NCI-H1436 treated with DMSO at 0.1 percent for 48 hours (cell line): ENCODE data around the gene UACA.
"Not testable (repeated sequence)": the region's sequence is repeated elsewhere in the genome, so short reads cannot be mapped to it uniquely, and the experiment has no call there.

Experiments
- DNase-seq: peaks from one replicate; lab custom pipeline; 2025; lab: John Stamatoyannopoulos, UW

Gene UACA, protein sequence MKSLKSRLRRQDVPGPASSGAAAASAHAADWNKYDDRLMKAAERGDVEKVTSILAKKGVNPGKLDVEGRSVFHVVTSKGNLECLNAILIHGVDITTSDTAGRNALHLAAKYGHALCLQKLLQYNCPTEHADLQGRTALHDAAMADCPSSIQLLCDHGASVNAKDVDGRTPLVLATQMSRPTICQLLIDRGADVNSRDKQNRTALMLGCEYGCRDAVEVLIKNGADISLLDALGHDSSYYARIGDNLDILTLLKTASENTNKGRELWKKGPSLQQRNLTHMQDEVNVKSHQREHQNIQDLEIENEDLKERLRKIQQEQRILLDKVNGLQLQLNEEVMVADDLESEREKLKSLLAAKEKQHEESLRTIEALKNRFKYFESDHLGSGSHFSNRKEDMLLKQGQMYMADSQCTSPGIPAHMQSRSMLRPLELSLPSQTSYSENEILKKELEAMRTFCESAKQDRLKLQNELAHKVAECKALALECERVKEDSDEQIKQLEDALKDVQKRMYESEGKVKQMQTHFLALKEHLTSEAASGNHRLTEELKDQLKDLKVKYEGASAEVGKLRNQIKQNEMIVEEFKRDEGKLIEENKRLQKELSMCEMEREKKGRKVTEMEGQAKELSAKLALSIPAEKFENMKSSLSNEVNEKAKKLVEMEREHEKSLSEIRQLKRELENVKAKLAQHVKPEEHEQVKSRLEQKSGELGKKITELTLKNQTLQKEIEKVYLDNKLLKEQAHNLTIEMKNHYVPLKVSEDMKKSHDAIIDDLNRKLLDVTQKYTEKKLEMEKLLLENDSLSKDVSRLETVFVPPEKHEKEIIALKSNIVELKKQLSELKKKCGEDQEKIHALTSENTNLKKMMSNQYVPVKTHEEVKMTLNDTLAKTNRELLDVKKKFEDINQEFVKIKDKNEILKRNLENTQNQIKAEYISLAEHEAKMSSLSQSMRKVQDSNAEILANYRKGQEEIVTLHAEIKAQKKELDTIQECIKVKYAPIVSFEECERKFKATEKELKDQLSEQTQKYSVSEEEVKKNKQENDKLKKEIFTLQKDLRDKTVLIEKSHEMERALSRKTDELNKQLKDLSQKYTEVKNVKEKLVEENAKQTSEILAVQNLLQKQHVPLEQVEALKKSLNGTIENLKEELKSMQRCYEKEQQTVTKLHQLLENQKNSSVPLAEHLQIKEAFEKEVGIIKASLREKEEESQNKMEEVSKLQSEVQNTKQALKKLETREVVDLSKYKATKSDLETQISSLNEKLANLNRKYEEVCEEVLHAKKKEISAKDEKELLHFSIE (N-terminal part only)

DNA sequence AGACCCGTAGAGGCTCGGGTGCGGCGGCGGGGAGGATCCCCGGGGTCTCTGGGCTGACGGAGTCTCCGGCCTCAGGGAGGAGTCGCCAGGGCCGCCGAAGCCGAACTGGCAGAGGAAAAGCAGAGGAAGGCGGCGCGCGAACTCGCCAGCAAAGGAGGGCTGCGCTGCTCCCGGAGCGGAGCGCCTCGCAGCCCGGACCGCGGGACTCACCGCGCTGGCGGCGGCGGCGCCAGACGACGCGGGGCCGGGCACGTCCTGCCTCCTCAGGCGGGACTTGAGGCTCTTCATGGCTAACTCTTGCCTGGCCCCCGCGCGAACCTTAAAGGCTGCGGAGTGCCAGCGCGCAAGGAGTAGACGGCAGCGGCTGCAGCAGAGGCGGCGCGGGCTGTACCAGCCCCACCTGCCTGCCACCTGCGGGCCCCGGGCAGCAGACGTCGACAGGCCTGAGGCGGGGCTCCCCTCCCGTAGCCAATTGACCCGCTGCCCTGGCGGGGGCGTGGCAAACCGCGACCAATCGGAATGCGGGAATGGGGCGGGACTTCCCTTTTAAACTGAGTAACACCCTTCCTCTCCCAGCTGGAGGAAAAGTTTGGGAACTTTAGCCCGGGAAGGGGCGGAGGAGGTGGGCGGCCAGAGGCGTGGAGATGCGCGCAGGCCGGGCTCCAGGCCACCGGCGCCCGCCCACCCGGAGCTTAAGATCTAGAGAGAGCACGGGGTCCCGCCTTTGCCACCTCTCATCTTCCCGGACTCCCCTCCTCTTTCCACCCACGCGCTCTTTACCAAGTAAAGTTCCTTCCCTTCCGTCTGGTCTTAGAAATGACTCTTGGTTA lies at the start of gene UACA:
Gene UACA, minus strand, starts transcription at position 439 of the 830 bp plus-strand sequence. Its CDS starts 151 bp downstream, at position 288.
- peak; percentile 67 for DNase-seq

DNA sequence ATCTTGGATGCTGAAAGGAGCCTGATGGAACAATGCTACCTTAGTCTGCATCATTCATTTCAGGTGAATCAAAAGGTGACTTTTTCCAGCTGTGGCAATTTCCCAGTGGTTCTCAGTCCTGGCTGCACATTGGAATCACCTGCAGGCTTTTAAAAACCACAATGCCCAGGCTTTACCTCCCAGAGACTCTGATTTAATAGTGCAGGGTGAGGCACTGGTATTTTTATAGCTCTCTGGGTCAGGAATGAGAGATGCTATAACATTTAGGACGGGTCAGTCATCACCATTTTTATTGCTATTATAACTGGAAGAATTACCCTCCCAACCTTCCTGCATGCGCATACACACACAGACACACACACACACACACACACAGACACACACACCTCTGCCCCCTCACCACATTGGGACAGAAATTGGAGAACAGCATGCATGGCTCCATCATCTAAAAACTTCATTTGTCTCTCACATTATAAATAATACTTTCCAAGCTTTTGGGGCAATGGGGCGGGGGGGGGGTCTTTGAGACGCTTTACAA lies 49.5 kb upstream of the UACA start:
- no peak for DNase-seq

DNA sequence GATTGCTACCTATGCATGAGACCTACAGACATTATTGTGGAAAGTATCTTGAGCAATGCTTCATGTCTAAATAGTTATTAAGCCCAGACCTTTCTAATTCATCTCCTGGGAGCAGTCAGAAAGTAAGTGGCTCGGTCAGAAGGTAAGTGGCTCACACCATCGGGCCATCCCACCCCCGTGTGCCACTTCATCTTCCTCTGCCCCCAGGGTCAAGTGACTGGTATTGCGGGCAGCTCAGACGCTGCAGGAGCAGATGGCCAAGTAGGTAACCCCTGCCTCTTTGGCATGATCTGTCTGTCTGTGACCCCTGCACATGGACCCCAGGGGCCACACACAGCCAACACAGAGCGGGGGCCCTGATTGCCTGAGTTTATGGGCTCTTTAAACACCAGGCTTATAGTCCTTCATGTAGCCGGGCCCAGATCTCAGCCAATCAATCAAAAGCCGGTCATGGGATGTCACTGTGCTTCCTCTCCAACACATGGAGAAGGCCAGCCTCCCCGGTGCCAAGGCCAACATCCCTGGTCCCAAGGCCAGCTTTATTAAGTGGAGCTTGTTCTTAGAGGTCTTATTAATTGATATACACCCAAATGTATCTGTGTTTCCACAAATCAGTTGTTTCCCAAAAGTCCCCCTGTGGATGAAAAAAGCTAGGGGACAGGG lies 47.7 kb upstream of the UACA start:
- no peak for DNase-seq

DNA sequence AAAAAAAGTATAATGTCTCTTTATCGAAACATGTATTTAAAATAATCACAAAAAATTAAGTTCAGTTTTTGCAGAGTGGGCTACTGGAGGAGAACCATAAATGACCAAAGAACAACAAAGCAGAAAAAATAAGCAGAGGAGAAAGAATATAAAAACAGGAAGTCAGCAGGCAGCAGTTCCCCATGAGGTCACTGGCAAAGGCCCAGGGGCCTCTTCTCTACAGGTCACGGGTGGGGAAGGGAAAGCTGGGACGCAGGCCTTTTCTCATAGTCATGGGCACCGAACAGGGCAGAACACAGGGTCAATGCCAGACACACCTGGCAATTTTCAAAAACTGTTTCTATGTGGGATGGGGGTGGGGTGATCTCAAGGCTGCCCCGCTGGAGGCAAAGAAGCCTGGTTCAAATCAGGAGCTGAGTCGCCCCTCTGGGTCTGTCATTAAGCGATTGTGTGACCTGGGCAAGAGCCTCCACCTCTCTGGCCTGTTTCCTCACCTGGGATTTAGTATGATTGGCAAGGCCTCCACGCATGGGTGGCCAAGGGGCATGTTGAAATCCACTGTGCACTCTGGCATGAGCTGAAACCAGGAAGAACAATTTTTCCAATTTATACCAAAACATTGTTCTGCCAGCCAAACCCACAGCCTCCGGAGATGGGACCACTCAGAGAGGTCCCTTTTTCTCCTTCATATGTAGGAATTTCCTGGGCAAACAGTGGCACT lies 43.8 kb upstream of the UACA start:
- DNase-seq = no peak

DNA sequence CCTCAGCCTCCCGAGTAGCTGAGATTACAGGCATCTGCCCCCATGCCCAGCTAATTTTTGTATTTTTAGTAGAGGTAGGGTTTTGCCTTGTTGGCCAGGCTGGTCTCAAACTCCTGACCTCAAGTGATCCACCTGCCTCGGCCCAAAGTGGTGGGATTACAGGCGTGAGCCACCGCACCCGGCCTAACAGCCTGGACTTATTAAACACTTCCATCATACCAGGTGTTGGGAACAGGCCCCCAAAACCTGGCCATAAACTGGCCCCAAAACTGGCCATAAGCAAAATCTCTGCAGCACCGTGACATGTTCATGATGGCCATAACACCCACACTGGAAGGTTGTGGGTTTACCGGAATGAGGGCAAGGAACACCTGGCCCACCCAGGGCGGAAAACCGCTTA lies 41.0 kb upstream of the UACA start:
- not testable (repeated sequence) for DNase-seq

DNA sequence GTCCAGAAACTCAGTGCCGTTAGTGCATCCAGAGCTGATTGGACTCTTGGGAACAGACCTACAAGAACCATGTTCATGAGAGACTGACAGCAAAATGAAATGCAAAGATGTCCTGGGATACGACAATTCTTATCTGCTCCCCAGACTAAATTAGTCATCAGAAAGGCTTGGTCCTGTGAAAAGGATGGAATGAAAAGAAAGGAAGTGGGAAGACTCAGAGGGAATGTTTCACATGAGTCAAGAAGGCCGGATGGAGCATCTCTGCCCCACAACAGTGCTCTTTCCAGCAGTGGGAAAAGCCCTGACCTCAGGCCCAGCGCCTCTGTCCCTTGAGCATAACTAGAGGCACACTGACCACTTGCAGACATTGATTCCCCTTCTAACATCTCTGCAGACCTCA lies 39.3 kb upstream of the UACA start:
- DNase-seq = no peak

DNA sequence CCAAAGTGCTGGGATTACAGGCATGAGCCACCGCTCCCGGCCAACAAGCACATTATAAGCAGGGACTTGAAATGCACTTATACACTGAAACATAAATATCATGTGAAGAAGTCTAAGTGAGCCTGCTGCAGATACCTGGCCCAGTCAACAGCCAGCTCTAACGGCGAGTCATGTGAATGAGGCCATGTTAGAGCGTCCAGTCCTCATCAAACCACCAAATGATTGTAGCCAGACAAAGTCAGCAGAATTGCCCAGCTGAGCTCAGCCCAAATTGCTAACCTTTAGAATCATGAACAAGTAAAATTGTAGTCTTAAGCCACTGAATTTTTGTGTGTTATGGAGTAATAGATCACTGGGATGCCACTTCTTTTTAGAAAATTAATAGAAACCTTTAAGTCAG lies 37.8 kb upstream of the UACA start:
- no peak for DNase-seq

DNA sequence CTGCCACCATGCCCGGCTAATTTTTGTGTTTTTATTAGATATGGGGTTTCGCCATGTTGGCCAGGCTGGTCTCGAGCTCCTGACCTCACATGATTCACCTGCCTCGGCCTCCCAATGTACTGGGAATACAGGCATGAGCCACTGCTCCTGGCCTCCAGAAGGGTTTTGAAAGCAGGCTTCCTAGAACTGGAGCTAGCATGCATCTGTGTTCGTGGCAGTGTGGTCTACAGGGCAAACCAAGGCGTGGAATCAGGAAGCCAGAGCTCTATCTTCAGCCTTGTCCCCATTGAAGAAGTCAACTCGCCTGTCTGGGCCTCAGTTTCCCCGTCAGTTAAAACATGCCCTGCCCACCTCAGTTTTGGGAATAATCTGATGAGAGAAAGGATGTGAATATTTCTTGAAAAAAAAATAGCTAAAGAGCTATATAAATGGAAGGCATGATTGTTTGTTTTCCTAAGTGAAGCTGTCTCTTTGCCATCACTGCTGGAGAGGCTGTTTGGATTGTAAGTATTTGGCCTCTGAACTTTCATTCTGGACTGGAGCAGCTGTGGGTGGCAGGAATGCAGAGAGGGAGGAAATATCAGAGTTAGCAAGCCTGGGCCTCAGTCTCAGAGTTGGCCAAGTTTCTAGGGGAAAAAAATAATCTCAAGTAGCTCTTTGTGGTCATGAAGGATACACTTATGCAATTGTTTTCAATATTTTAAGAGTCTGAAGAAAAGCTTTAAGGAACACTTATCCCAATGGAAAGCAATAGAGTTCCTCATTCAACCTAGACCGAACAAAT lies 36.5 kb upstream of the UACA start:
- no peak for DNase-seq

DNA sequence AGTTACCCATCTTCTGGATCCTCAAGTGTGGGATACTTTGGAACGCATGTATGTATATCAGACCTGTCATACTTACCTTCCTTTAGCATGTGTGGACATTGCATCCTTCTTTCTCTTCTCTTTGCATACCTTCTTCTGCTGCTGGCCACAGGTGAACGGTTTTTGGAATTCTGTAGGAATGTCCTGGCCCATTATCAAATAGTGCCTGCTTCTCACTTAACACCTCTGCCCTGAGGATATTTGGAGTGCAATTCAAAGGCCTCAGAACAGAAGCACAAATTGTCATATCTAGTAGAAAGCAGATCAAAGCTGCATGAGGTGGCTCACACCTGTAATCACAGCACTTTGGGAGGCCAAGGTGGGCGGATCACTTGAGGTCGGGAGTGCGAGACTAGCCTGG lies 34.1 kb upstream of the UACA start:
- DNase-seq = no peak

DNA sequence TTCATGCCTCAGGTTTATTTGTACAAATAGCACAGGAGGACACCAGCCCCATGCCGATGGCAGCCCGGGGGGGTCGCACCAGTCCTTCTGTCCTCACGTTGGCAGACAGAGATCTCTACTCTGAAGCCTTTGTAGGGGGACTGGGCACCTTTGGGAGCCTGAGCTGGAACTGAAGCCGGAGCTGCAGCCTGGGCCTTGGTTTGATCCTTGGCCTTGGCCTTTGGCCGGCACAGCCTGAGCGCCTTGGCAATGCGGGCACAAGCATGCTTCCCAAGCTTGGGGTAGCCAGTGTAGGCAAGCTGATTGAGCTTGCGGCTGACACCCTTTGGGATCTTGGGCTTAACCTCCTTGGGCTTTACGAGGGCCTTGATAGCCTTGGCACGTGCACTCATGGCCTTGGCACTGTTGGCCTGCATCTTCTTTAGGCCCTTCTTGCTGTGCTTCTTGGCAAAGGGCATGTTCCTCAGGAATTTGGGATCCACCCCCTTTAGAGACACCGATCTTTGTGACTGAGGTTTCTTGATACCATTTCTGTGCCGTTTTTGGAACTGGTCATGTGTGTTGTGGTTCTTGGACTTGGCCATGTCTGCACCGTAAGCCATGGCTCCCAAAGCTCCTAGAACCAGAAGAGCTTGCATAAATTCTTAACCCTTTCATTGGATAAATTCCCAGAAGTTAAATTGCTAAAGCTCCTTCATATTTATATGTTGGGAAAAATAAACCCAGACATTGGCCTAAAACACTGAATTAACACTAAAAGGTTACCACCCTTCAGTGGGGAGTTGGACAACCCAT lies 33.4 kb upstream of the UACA start:
- no peak for DNase-seq

DNA sequence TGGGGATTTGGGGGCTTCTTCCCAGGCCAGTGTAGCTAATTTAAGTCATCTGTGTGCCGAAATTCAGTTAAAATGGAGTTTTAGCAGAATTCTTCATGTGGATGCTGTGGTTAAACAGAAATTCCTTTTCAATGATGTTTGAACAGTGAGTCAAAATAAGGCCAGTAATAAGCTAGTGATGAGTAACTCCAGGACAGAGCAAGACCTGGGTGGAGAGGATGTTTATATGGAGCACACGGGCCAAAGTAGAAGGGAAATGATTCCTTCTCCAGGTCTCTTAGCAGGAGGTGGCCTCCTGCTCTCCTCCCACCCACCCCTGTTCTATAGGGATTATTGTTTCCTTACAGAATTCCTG lies 31.9 kb upstream of the UACA start:
- DNase-seq = no peak

DNA sequence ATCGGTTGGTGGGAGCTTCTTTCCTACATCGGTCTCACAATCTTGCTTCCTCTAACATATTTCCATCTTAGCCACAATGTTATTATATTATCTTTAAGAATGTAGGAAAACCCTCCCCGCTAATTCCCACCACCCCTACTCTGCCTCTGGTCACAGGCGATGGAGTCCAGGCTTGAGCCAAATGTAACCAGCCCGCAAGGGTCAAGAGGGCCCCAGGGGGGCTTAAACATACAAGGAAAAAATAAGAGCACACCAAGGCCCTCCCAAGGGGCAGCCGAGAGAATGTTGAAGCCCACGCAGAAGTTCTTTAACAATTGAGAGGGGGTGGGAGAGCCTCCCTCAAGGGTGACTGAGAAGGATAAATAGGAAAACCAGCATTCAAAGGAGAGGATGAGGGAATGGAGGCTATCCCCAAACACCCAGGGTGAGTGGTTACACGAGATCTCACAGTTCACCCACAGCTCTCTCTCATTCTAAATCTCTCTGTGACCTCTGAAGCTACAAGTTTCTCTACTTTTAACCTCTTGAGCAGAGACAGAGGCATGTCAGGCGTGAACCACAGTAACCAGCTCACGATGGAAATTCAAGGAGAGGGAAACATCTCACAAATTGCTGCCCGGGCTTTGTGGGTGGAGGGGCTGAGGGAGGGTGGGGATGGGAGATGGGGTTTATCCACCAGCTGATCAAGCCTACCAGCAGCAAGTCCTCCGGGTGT lies 31.4 kb upstream of the UACA start:
- DNase-seq = no peak

DNA sequence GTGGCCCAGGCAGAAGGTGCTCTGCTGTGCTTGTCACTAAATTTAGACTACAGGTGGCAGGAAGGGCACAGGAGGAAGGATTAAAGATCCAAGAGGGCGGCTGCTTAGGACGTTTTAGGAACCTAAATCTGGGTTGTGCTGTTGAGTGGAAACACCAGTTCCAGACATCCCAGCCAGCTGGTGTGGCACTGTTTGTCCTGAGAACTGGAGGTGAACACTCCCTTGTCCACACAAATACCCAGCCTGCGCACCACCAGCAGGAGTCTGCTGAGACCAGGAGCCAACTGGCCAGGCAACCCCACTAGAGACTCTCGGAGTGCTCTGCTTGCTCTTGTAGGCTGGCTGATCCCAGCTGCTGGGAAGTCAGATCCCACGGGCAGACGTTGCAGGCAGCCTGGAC lies 30.3 kb upstream of the UACA start:
- DNase-seq = no peak

DNA sequence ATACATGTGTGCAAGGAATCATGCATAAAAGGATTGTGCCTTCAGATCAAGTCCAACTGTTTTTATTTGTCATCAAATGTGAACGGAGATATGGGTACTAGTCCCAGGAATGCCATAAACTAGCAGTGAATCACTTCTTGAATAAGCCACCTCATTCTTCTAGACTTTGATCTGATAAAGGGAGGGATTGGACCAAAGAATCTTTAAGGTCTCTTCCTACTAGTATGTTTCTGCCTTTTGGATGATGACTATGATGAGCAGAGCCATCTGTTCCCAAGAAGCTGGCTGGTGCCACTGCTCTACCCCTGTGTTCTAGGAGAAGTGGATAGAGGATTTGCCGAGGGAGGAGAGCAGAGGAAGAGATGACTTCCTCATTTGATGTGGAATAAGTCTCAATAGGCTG lies 28.8 kb upstream of the UACA start:
- DNase-seq = no peak

DNA sequence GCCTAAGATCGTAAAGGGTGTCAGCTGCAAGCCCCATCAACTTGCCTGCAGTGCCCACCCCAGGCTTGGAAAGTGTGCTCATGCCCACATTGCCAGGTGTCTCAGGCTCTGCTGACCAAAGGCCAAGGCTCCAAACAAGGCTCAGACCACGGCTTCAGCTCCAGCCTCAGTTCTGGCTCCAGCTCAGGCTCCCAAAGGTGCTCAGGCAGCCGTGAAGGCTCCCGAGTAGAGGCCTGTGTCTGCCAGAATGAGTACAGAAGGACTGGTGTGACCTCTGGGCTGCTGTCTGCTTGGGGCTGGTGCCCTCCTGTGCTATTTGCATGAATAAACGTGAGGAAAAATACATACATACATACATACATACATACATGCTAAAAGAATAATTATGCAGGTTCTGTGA lies 27.9 kb upstream of the UACA start:
- no peak for DNase-seq

DNA sequence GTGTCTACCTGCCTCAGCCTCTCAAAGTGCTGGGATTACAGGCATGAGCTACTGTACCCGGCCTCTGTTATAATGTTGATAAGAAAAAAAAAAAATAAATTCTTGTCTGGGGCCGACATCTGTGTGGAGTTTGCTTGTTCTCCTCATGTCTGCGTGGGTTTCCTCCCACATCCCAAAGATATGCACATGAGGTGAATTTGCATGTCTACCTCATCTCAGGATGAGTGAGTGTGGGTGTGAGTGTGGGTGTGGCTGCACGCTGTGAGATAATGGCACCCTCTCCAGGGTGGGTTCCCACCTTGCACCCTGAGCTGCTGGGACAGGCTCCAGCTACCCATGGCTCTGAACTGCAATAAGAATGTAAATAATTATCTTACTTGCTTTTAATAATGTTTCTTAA lies 25.9 kb upstream of the UACA start:
- DNase-seq = no peak

DNA sequence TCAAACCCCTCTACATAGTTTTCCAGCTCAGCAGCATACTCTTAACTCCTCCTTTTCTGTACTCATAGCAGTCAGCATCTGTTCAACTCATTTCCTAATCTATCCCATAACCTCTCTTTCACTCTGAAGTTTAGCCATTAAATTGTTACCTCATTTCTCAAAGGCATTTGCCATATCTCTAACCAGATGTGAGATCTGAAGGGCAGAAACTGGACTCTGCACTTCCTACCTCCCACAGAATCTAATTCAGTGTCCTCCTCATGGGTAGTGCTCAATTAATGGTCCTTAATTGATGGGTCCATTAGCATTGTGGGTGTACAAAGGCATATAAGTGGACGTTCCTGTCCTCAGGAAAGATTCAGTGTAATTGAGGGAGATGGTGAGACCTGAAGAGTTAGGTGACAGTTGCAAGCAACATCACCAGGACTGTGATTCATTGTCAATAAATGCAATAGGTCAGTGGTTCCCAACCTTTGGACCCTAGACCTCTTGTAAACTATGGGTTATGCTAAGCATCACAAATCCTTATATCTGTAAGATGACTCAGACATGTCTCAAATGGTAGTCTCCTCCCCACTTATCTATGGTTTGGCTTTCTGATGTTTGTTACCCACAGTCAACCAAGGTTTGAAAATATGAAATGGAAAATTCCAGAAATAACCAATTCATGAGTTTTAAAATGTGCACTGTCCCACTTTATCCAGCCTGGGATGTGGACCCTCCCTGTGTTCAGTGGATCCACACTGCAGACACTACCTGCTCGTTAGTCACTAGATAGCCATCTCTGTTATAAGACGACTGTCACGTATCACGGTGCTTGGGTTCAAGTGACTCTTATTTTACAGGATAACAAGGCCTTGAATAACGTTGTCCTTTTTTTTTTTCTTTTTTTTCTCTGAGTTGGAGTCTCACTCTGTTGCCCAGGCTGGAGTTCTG lies 25.0 kb upstream of the UACA start:
- no peak for DNase-seq
